Gastroesophageal sphincter (tissue), 4 donors: ENCODE results near the gene PLEKHH3. TPM values are rescaled to one million over a fixed set of nuclear protein-coding genes. Genes with fewer than 3 reads are reported as not detected.
"Not testable (repeated sequence)": the region's sequence is repeated elsewhere in the genome, so short reads cannot be mapped to it uniquely, and the experiment has no call there.

Experiments
- ATAC-seq: fragments of 150-250 bp; one replicate; pipeline ENCODE4 v1.9.1; 2016; ENCODE audit warnings: mild to moderate bottlenecking, moderate library complexity
- H3K27ac ChIP-seq, 4 donors: fragments of 200-600 bp; sonication (generic) in 3 of 4; 1 replicate in 3 of 4; 2 replicates in 1 of 4; pipeline ENCODE4 v1.5.1; 2016 to 2019
- H3K27me3 ChIP-seq: fragments of 200-600 bp; sonication (generic); one replicate; pipeline ENCODE4 v1.5.1; 2019
- H3K36me3 ChIP-seq, 2 donors: fragments of 200-600 bp; sonication (generic); one replicate each; pipeline ENCODE4 v1.5.1; 2019; ENCODE audit warnings: control low read depth in 1 of 2
- H3K4me1 ChIP-seq, 3 donors: fragments of 200-600 bp; sonication (generic); 1 replicate in 2 of 3; 2 replicates in 1 of 3; pipeline ENCODE4 v1.5.1; 2016 to 2019; ENCODE audit warnings: control low read depth in 2 of 3
- H3K4me3 ChIP-seq, 2 donors: fragments of 200-600 bp; sonication (generic); one replicate each; pipeline ENCODE4 v1.5.1; 2019; ENCODE audit warnings: mild to moderate bottlenecking in 1 of 2, moderate library complexity in 1 of 2
- H3K9me3 ChIP-seq, 3 donors: fragments of 200-600 bp; sonication (generic); one replicate each; pipeline ENCODE4 v1.5.1; 2017 to 2019; ENCODE audit warnings: control low read depth in 2 of 3
- EP300 ChIP-seq: sonication (generic); formaldehyde crosslinking; IDR thresholded peaks from one replicate; pipeline ENCODE4 v1.6.1; 2017; ENCODE audit warnings: antibody characterized with exemption, mild to moderate bottlenecking
- POLR2A ChIP-seq, 2 donors: fragments of 450-650 bp; IDR thresholded peaks; one replicate each; pipeline ENCODE4 v1.6.1; 2017; ENCODE audit warnings: antibody characterized with exemption in 2 of 2, mild to moderate bottlenecking in 2 of 2, moderate library complexity in 1 of 2
- POLR2AphosphoS5 ChIP-seq: sonication (generic); formaldehyde crosslinking; IDR thresholded peaks from one replicate; pipeline ENCODE4 v1.6.1; 2017; ENCODE audit warnings: antibody characterized with exemption
- WGBS, 2 donors: methylation state at CpG; one replicate each; pipeline ENCODE4 v1.1.5; 2018; ENCODE audit warnings: low coverage in 1 of 2; 5-methylcytosine and 5-hydroxymethylcytosine counted together
- total RNA-seq, 4 donors: library from RNA; depleted of rRNA; stranded (reverse); fragments of >200 nt; gene quantifications; one replicate each; pipeline ENCODE4 v1.1.0, GENCODE V29; 2016
- TF ChIP-seq, protein P1 (sequence below), 4 experiments: fragments of 200-600 bp in 2 of 4; fragments of 450-650 bp in 2 of 4; sonication (generic) in 1 of 4; IDR thresholded peaks; one replicate each; pipeline ENCODE4 v1.5.1; 2017 to 2019; ENCODE audit warnings: antibody characterized with exemption in 4 of 4, mild to moderate bottlenecking in 2 of 4, moderate library complexity in 2 of 4

PLEKHH3 gene
- total RNA-seq, 4 donors from 2014 or later: 13.7 to 40.8 (median 23.4) TPM

DNA sequence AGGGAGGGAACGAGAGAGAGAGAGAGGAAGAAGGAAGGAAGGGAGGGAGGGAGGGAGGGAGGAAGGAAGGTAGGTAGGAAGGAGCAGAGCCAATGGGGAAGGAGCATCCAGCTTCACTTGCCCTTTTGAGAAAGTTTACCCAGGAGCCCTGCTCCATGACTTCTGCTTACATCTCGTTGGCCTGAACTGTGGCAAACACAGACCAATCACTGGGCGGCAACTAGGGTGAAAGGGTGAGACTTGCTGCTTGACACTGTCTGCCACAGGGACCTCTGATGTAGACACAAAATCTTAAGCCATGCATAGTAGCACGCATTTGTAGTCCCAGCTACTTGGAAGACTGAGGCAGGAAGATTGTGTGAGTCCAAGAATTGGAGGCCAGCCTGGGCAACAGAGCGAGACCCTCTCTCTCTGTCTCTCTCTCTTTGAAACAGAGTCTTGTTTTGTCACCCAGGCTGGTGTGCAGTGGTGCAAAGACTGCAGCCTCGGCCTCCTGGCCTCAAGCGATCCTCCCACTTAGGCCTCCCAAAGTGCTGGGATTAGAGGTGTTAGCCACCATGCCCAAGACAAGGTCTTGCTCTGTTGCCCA, 37.2 kb downstream of the PLEKHH3 start:
- TF ChIP-seq, protein P1, sequence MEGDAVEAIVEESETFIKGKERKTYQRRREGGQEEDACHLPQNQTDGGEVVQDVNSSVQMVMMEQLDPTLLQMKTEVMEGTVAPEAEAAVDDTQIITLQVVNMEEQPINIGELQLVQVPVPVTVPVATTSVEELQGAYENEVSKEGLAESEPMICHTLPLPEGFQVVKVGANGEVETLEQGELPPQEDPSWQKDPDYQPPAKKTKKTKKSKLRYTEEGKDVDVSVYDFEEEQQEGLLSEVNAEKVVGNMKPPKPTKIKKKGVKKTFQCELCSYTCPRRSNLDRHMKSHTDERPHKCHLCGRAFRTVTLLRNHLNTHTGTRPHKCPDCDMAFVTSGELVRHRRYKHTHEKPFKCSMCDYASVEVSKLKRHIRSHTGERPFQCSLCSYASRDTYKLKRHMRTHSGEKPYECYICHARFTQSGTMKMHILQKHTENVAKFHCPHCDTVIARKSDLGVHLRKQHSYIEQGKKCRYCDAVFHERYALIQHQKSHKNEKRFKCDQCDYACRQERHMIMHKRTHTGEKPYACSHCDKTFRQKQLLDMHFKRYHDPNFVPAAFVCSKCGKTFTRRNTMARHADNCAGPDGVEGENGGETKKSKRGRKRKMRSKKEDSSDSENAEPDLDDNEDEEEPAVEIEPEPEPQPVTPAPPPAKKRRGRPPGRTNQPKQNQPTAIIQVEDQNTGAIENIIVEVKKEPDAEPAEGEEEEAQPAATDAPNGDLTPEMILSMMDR (IDR thresholded peaks at IDR 0.05): no peak
- TF ChIP-seq EP300: no peak
- no peak for TF ChIP-seq POLR2AphosphoS5
- TF ChIP-seq POLR2A (IDR thresholded peaks at IDR 0.05): no peak

DNA sequence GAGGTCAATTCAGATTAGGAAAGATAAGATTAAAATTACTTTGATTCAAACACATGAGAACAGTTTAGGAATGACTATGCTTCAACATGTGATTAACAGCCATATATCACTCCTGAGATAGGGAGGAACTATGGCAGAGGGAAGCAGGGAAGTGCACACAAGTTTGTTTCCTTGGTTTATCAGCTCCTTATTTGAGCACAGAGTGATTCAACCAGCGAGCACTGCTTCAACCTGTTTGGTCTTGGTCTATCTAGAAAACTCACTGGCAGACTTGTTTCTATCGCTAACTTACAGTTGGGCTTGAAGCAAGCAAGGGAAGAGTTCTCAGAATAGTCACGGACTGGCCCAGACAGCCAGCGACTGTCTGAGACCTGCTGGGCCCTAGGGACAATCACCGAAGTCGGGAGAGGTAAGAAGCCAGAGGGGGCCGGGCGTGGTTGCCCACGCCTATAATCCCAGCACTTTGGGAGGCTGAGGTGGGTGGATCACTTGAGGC, 43.8 kb downstream of the PLEKHH3 start:
- H3K4me1 ChIP-seq: no peaks in the 10 kb centered on the region
- H3K36me3 ChIP-seq: no peaks in the 10 kb centered on the region
- no peak overlapping the region for H3K4me3 ChIP-seq
- no peaks in the 10 kb centered on the region for H3K9me3 ChIP-seq
- WGBS, 2 donors: 74 to 88% methylated on average over 6 of the region's 9 CpGs
- TF ChIP-seq POLR2A (IDR thresholded peaks at IDR 0.05): no peak
- TF ChIP-seq, protein P1 (IDR thresholded peaks at IDR 0.05): no peak
- TF ChIP-seq EP300: no peak
- no peak for TF ChIP-seq POLR2AphosphoS5
- no peaks in the 10 kb centered on the region for H3K27me3 ChIP-seq
- no peak overlapping the region for H3K27ac ChIP-seq
- ATAC-seq: no peak

More for the DNA sequence above, 37.2 kb downstream of the PLEKHH3 start:
- H3K4me3 ChIP-seq: no peak overlapping the region
- H3K4me1 ChIP-seq: no peaks in the 10 kb centered on the region
- no peak for ATAC-seq
- H3K36me3 ChIP-seq: no peaks in the 10 kb centered on the region
- WGBS, 2 donors: 72 to 74% methylated on average over 4 of the region's 7 CpGs
- H3K27me3 ChIP-seq: no peaks in the 10 kb centered on the region
- H3K27ac ChIP-seq: no peak overlapping the region
- H3K9me3 ChIP-seq: no peaks in the 10 kb centered on the region

DNA sequence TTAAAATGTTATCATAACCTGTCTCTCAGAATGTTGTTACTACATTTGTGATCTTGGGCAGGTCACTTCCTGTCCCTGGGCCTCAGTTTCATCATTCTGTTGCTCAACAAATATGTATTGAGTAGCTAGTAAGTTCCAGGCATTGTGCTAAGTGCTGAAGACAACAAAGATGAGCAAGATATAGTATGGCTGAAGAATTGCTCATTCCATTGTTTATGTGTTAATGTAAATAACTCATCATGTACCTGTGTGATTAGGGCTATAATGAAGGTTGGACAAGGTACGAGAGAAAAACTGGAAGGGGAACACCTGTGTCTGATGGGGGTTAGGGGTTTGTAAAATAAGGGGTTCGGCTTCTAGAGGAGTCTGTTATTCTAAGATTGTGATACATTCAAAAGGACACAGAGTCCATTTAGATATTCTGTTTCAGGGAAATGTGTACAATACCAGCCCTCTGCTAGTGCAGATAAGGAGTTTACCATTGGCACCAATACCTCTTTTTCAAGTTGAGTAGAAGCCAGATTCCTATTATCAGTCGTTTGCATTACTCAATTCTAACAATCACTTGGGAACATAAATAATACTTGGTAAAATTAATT, 47.3 kb downstream of the PLEKHH3 start:
- TF ChIP-seq EP300: no peak
- TF ChIP-seq POLR2A (IDR thresholded peaks at IDR 0.05): no peak
- TF ChIP-seq, protein P1 (IDR thresholded peaks at IDR 0.05): no peak
- TF ChIP-seq POLR2AphosphoS5: no peak

DNA sequence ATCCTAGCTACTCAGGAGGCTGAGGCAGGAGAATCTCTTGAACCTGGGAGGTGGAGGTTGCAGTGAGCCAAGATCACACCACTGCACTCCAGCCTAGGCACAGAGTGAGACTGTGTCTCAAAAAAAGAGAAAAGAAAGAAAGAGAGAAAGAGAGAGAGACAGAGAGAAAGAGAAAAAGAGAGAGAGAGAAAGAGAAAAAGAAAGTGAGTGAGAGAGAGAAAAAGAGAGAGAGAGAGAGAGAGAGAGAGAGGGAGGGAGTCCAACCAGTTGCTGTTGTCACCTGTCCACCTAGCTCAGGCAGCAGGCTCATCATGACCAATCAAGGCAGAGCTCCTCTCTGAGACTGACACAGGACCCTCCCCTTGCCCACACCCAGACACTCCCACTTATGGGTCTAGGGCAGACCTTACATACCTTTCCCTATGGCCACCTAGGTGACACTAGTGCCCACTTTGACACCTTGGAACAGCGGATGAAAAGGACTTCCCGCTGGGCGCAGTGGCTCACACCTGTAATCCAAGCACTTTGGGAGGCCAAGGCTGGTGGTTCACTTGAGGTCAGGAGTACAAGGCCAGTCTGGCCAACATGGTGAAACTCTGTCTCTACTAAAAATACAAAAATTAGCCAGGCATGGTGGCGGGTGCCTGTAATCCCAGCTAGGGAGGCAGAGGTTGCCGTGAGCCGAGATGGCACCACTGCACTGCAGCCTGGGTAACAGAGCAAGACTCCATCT, 49.6 kb downstream of the PLEKHH3 start:
- H3K9me3 ChIP-seq, H3K4me1 ChIP-seq, H3K27me3 ChIP-seq, H3K4me3 ChIP-seq, H3K36me3 ChIP-seq, ATAC-seq, H3K27ac ChIP-seq: not testable (repeated sequence)
- no CpG with 5 or more reads among the region's 6 CpGs for WGBS, 2 donors

More for the DNA sequence above, 47.3 kb downstream of the PLEKHH3 start:
- Histone ChIP-seq H3K4me1 (no peaks in the 10 kb centered on the region), H3K4me3 (no peak overlapping the region), H3K27me3 (no peaks in the 10 kb centered on the region), H3K36me3 (no peaks in the 10 kb centered on the region), H3K9me3 (no peaks in the 10 kb centered on the region), H3K27ac (no peak overlapping the region)
- 69 to 72% methylated on average over 3 of the region's 3 CpGs for WGBS, 2 donors
- ATAC-seq: no peak

DNA sequence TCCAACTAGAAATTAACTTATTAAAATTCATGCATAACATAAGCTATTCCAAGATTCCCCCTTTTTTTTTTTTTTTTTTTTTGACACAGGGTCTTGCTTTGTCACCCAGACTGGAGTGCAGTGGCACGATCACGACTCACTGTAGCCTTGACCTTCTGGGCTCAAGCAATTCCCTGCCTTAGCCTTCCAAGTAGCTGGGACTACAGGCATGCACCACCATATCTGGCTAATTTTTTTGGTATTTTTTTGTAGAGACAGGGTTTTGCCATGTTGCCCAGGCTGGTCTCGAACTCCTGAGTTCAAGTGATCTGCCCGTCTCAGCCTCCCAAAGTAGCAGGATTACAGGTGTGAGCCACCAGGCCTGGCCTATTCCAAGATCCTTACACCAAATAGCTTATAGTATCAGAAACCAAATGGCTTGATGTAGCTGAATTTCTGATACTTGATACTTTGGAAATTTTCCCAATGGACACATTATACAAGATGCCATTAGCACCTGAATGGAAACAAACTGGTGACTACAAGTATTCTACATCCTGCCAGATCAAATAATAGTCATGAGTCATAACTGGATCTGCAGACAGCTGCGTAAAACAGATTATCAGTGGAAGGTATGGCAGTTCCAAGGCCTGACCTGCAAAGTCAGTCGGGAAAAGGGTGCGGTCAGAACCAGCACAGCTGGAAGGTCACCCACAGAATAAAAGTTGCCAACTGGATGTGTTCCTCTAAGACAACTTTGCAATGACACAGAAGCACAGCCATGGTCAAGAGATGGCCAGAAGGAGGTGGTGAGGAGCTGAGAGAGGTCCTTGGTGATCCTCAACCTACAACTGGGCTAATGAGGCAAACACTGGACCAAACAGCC, 52.8 kb downstream of the PLEKHH3 start:
- H3K36me3 ChIP-seq: no peaks in the 10 kb centered on the region
- ATAC-seq: peak; percentile 19
- peaks cover 0 to under 1% (median 0%) of the 10 kb centered on the region in 3 donors for H3K4me1 ChIP-seq
- no peaks in the 10 kb centered on the region for H3K9me3 ChIP-seq
- no peak overlapping the region for H3K27ac ChIP-seq
- H3K27me3 ChIP-seq: no peaks in the 10 kb centered on the region
- H3K4me3 ChIP-seq: no peak overlapping the region
- TF ChIP-seq, protein P1 (IDR thresholded peaks at IDR 0.05): no peak
- TF ChIP-seq POLR2A (IDR thresholded peaks at IDR 0.05) (no peak), EP300 (no peak), POLR2AphosphoS5 (no peak)
- 63 to 90% methylated on average over 2 to 5 of the region's 7 CpGs for WGBS, 2 donors
